HG03039 (cell line): ENCODE measurements around the gene HEPACAM.

ENCODE experiments used
- ATAC-seq: cut with Tn5 transposase; IDR thresholded peaks from one replicate; pipeline ENCODE4 v1.9.1; 2021; ENCODE audit warnings: mild to moderate bottlenecking, moderate library complexity; ENCODE audit not compliant: unreplicated experiment

HEPACAM gene

DNA sequence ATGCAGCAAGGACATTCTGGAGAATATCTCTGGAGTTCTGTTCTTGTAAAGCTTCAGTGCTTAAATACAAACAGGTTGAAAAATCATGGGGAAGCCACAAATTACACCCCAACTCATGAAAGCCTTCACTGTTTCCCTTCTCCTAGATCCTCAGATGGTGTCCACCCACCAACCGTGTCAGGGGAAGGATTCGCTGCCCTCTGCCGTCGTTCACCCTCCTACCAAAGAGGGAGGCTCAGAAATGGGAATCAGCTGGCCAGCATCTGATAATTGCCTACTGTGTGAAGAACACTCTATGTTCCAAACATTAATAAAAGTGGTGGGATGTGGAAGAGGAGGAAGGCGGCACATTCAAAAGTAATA is 7.4 kb upstream of the HEPACAM start:
- no peak for ATAC-seq

DNA sequence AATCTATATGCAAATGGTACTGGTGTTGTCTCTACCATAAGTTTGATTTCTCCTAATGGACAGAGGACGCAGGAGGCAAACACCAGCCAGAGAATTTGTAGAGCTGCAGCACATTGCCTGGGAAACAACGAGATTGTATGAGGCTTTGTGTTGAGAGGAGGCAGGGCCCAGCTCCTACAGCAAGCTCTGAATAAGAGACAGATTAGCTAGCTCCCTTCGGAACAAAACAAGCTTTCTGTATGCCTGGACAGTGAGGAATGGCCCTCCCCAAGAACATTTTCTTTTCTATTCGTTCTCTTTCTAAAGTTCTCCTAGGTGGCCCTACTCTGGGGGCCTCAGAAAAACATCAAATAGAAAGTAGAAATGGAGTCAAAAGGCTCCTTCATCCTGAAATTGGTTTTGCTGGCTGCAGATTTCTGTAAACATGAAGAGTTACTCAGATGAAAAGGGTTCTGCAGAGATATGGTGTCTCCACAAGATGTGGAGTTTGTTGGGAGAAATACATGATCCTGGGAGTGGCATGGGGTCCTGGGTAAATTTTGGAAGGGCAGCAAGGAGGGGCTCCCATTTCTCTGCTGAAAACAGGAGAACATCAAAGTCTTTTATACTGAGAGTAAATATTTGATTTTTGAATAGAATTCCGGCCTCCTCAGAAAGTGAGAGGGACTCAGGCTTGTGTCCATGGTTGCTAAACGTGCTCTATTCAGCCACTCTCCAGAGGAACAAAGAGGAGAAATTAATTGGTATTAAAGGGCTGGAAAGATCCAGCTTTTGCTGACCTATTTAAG is 6.8 kb upstream of the HEPACAM start:
- no peak for ATAC-seq

DNA sequence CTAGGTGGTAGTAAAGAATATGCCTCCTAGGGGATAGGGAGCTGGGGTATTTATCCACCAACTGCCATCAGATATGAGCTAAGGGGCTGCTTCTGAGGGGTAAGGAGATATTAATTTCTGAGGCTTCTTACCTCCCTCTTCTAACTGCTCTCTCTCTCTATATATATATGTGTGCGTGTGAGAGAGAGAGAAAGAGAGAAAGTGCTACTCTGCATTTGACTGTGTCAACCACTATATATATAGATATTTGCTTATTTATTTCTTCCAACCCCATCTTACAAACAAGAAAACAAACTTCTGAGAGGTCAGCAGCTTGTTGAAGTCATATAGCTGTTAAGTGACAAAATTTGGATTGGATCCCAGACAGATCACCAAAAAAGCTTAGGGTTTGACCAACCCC is 5.9 kb upstream of the HEPACAM start:
- ATAC-seq, result no peak

DNA sequence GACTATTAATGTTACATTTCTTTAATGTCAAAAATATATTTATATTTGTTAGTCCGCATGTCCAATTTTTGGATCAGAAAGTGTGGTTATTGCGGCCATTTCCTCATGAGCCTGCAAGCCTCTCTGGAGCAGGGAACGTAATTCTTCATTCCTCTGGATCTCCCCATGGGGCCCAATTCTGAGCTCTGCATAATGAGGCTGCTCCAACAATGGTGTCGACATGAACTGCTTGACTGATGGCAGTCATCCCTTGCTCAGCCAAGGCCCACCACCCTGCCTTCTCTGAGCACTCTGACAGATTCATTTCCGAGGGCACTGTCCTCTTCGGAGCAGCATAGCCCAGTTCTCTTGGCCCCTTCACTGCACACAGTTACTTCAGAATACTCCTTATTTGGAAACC is 3.1 kb upstream of the HEPACAM start:
- no peak for ATAC-seq

GRCh38 chr11:124938206-124938765 is 2.4 kb upstream of the HEPACAM start:
- ATAC-seq, result no peak

DNA sequence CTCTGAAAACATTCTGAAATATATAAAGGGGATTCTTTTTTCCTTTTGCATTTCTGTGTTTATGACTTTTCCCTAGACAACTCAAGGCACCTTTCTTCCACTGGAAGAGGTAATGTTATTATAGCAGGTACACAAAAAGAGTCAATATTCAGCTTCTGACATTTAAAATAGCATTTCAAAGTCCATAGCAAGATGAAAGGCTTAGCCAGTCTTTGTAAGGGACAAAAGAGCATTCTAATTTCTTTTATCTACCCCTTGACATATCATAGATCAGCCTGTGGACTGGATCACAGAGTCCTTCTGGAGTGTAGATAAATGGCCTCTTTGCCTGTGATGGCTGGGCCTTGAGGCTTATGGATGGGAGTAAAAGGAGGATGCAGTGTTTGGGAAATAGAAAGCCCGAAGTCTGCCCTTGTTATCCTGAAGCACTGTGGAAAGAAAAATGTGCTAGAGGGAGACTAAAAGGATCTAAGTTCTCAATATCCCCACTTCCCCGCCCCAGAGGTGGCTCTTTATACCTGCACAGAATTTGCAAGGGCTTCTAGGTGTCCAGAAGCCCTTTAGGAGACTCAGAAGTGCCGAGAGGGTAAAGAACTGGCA is 1.6 kb upstream of the HEPACAM start:
- no peak for ATAC-seq

DNA sequence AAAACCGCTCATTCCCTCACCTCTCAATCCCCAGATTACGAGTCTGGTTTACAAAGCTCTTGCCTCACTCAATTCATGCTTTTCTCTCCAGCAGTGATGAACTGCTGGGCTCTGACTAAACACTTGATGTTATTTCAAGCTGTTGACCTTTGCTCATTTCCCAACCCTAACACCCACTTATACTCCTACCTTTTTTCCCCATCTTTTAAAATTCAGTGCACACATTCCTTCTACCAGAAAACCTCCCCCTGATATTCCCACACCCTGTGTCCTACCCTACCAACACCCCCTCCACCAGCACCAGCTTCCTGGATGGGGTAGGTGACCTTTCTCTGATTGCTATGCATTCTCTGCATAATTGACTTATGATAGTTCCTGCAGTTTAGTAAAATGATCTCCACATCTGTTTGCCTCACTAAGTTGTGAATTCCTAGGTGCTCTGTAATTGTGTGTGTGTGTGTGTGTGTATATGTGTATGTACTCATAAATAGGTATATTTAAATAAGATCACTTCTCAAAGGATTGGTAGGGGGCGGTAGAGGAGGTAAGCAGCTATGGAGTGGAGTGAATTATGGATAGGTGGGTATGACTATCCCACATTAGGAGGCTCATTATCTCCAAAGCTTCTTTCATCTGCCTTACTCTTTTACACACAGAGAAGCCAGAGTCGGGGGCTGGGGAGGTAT is 842 bp downstream of the HEPACAM start:
- ATAC-seq, result no peak

- ATAC-seq, result peak; percentile 64
Observed at GRCh38 chr11:124930799-124931198, 5.0 kb downstream of the HEPACAM start.

- ATAC-seq, result no peak
Observed at GRCh38 chr11:124928942-124929665, 6.7 kb downstream of the HEPACAM start.

GRCh38 chr11:124923296-124923695 is 12.6 kb downstream of the HEPACAM start:
- no peak for ATAC-seq

DNA sequence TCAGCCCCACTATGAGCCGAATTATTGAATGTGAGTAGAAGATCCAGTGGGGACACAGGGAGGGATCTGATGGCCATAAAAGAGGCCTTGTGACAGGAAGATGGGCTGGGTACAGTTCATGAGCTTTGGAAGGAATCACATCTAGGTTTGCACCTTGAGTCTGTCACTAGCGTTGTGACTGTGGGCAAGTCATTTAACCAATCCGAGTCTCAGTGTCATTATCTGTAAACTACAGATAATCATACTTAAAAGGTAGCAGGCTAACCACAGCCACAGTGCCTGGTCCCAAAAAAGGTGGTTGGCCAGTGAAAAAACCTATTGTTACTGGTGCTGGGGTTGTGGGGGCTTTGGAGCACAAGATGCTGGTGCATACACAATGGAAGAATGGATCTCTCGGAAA is 13.0 kb downstream of the HEPACAM start:
- no peak for ATAC-seq

- ATAC-seq, result no peak
Observed at GRCh38 chr11:124920870-124921609, 14.8 kb downstream of the HEPACAM start.

DNA sequence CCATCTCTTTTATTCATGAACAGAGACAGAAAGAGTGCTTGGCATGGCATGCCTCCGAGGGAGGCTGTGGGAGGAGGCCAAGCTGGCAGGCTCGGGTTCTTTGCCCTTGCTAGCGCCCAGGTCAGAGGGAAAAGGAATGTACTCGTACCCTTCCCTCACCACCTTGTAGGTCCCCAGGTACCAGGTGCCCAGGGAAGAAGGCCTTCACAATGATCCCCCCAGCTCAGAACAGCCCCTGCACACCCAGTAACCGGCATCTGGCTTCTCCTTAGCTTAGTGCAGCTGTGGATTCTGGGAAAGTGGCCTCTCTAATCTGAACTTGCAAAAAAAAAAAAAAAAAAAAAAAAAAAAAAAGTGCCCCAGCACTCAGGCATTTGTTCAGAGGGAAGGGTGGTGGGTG is 15.5 kb downstream of the HEPACAM start:
- ATAC-seq, result no peak

DNA sequence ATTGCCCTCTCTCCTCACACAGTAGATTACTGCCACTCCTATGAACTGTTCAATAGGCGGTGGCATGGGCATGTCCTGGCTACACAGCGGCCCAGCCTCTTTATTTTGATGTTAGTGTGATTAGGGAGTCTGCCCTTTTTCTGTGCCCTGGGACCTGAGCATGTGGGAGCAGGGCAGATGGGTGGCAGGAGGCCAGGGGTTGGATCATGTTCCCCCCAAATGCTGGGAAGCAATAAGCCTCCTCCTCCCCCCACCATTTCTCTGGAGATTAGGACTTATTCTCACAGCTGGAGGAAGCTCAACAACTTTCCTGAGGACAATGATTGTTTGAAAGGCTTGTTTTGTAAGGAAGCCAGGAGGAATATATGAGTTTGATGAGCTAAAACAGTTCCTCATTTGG is 15.9 kb downstream of the HEPACAM start:
- no peak for ATAC-seq

DNA sequence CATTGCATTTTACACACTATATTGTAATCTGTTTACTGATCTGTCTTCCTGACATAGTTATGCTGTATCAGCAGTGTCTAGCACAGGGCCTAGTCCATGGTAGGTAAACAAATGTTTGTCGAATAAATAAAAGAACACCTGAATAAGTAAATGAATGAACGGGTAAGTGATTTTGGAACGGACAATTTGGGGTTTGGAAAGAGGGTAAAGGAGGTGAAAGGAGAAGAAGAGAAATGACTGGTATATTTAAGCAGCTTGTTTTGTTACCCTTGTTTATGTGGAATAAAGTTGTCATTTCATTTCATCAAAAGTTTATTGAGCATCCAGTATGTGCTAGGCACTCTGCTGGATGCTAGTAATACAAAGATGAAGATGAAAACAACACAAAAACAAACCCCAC is 16.9 kb downstream of the HEPACAM start, which contains the start of gene HEPN1:
HEPN1 (plus strand) TSS at position 301 of the 400 bp plus-strand sequence.
- no peak for ATAC-seq

- ATAC-seq, result no peak
Observed at GRCh38 chr11:124917115-124917637, 18.7 kb downstream of the HEPACAM start.

DNA sequence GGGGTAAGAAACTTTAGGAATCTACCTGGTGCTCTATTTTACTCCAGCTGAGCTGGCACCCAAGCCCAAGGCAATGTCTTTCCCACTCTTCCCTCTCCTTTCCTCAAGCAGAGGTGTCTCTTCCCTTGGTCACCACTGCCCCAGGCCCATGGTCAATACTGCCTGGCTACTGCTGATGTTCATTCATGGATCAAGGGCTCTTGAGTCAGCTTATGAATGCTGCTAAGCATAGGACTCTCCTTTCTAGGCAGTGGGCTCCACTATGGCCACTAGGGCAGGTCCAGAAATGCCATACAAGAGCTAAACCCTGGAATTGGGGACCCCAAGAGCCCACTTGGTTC is 19.5 kb downstream of the HEPACAM start:
- ATAC-seq, result no peak

GRCh38 chr11:124915541-124916369 is 20.1 kb downstream of the HEPACAM start:
- no peak for ATAC-seq

GRCh38 chr11:124902616-124903015 is 33.2 kb downstream of the HEPACAM start:
- ATAC-seq, result no peak
